Keratinocyte (primary cell): ENCODE results near the gene EPSTI1.
"Not testable (repeated sequence)": the region's sequence is repeated elsewhere in the genome, so short reads cannot be mapped to it uniquely, and the experiment has no call there.

Experiments used
- EZH2 ChIP-seq: IDR thresholded peaks from one replicate; pipeline ENCODE4 v1.6.1; 2012; ENCODE audit warnings: inconsistent platforms, mild to moderate bottlenecking, low read length, moderate library complexity
- TF ChIP-seq, protein P1 (sequence below), 3 experiments: IDR thresholded peaks in 1 of 3; conservative IDR thresholded peaks in 1 of 3; optimal IDR thresholded peaks in 1 of 3; 2 replicates in 2 of 3; 3 replicates in 1 of 3; pipeline versions ENCODE3 to v1.5.1; 2011; ENCODE audit warnings: low read length in 3 of 3, mild to moderate bottlenecking in 3 of 3, moderate library complexity in 2 of 3, control low read depth in 1 of 3, inconsistent platforms in 1 of 3; ENCODE audit not compliant: insufficient read depth in 2 of 3; ENCODE audit errors: extremely low read depth in 1 of 3

DNA sequence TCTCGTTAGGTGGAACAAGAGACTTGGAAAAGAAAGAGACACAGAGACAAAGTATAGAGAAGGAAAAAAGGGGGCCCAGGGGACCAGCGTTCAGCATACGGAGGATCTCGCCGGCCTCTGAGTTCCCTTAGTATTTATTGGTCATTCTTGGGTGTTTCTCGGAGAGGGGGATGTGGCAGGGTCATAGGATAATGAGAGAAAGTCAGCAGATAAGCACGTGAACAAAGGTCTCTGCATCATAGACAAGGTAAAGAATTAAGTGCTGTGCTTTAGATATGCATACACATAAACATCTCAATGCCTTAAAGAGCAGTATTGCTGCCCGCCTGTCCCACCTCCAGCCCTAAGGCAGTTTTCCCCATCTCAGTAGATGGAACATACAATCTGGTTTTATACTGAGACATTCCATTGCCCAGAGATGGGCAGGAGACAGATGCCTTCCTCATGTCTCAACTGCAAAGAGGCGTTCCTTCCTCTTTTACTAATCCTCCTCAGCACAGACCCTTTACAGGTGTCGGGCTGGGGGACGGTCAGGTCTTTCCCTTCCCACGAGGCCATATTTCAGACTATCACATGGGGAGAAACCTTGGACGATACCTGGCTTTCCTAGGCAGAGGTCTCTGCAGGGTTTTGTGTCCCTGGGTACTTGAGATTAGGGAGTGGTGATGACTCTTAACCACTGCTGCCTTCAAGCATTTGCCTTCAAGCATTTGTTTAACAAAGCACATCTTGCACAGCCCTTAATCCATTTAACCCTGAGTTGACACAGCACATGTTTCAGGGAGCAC is 48.7 kb upstream of the EPSTI1 start:
- TF ChIP-seq, protein P1, sequence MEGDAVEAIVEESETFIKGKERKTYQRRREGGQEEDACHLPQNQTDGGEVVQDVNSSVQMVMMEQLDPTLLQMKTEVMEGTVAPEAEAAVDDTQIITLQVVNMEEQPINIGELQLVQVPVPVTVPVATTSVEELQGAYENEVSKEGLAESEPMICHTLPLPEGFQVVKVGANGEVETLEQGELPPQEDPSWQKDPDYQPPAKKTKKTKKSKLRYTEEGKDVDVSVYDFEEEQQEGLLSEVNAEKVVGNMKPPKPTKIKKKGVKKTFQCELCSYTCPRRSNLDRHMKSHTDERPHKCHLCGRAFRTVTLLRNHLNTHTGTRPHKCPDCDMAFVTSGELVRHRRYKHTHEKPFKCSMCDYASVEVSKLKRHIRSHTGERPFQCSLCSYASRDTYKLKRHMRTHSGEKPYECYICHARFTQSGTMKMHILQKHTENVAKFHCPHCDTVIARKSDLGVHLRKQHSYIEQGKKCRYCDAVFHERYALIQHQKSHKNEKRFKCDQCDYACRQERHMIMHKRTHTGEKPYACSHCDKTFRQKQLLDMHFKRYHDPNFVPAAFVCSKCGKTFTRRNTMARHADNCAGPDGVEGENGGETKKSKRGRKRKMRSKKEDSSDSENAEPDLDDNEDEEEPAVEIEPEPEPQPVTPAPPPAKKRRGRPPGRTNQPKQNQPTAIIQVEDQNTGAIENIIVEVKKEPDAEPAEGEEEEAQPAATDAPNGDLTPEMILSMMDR (optimal IDR thresholded peaks at IDR 0.05 in 1 of 3, IDR thresholded peaks at IDR 0.05 in 1 of 3, conservative IDR thresholded peaks at IDR 0.05 in 1 of 3; ENCODE audit: extremely low read depth in 1 of 3, insufficient read depth in 2 of 3, low read length in 3 of 3) = not testable (repeated sequence)
- TF ChIP-seq EZH2 = not testable (repeated sequence)
